ENCODE results near the gene TPRA1.

The TPRA1 gene

GRCh38 chr3:127590282-127590592 is 296 bp downstream of the TPRA1 start:
- no peak for DNase-seq (ENCODE audit: low read depth in 2 of 2)

- DNase-seq (ENCODE audit: low read depth in 2 of 2) = no peak
These were observed 792 bp downstream of the TPRA1 start for GRCh38 chr3:127589600-127590281.

- no peak for DNase-seq (ENCODE audit: low read depth in 2 of 2)
These were observed 1.5 kb downstream of the TPRA1 start for GRCh38 chr3:127588806-127589577.

- no peak for DNase-seq (ENCODE audit: low read depth in 2 of 2)
These were observed 2.7 kb downstream of the TPRA1 start for GRCh38 chr3:127587876-127588275.

GRCh38 chr3:127585813-127586413 is 4.6 kb downstream of the TPRA1 start:
- DNase-seq (ENCODE audit: low read depth in 2 of 2) = no peak

- no peak for DNase-seq (ENCODE audit: low read depth in 2 of 2)
These were observed 5.2 kb downstream of the TPRA1 start for GRCh38 chr3:127585163-127585812.

GRCh38 chr3:127584734-127585133 is 5.8 kb downstream of the TPRA1 start:
- no peak for DNase-seq (ENCODE audit: low read depth in 2 of 2)

GRCh38 chr3:127580327-127581060 is 10.0 kb downstream of the TPRA1 start:
- DNase-seq (ENCODE audit: low read depth in 2 of 2) = no peak

- DNase-seq (ENCODE audit: low read depth in 2 of 2) = no peak
These were observed 11.7 kb downstream of the TPRA1 start for GRCh38 chr3:127578802-127579201.

GRCh38 chr3:127578168-127578567 is 12.4 kb downstream of the TPRA1 start:
- DNase-seq (ENCODE audit: low read depth in 2 of 2) = no peak

GRCh38 chr3:127577448-127577847 is 13.1 kb downstream of the TPRA1 start:
- DNase-seq (ENCODE audit: low read depth in 2 of 2) = no peak

GRCh38 chr3:127574880-127575878 is 15.4 kb downstream of the TPRA1 start:
- DNase-seq (ENCODE audit: low read depth in 2 of 2) = peak; percentile 67 to 68

GRCh38 chr3:127573912-127574311 is 16.6 kb downstream of the TPRA1 start:
- no peak for DNase-seq (ENCODE audit: low read depth in 2 of 2)

GRCh38 chr3:127573401-127573800 is 17.1 kb downstream of the TPRA1 start:
- no peak for DNase-seq (ENCODE audit: low read depth in 2 of 2)

GRCh38 chr3:127572735-127573134 is 17.8 kb downstream of the TPRA1 start:
- DNase-seq (ENCODE audit: low read depth in 2 of 2) = no peak

- DNase-seq (ENCODE audit: low read depth in 2 of 2) = no peak
These were observed 18.3 kb downstream of the TPRA1 start for GRCh38 chr3:127572186-127572585.

GRCh38 chr3:127570520-127570919 is 20.0 kb downstream of the TPRA1 start:
- no peak for DNase-seq (ENCODE audit: low read depth in 2 of 2)

- no peak for DNase-seq (ENCODE audit: low read depth in 2 of 2)
These were observed 21.4 kb downstream of the TPRA1 start for GRCh38 chr3:127569160-127569559.

GRCh38 chr3:127568586-127568985 is 21.9 kb downstream of the TPRA1 start:
- DNase-seq (ENCODE audit: low read depth in 2 of 2) = no peak

GRCh38 chr3:127566833-127567232 is 23.7 kb downstream of the TPRA1 start:
- DNase-seq (ENCODE audit: low read depth in 2 of 2) = no peak

- no peak for DNase-seq (ENCODE audit: low read depth in 2 of 2)
These were observed 24.8 kb downstream of the TPRA1 start for GRCh38 chr3:127565711-127566110.
